Panc1 (cell line): Measurements from ENCODE around the gene PSG2.
"Not testable (repeated sequence)": the region's sequence is repeated elsewhere in the genome, so short reads cannot be mapped to it uniquely, and the experiment has no call there.

Experiments
- POLR2AphosphoS5 ChIP-seq: IDR thresholded peaks from 2 replicates; pipeline ENCODE4 v1.6.1; 2012; ENCODE audit warnings: mild to moderate bottlenecking, low read depth, low read length, moderate library complexity
- SIN3A ChIP-seq: IDR thresholded peaks from 2 replicates; pipeline ENCODE4 v1.6.1; 2012; ENCODE audit warnings: low read depth, mild to moderate bottlenecking, low read length, moderate library complexity, borderline replicate concordance; ENCODE audit not compliant: insufficient read depth
- TCF7L2 ChIP-seq: IDR thresholded peaks from 2 replicates; pipeline ENCODE4 v1.6.1; 2011; ENCODE audit warnings: mild to moderate bottlenecking, low read depth, low read length, inconsistent platforms
- TF ChIP-seq, protein P1 (sequence below): fragments of 450-650 bp; IDR thresholded peaks from 2 replicates; pipeline ENCODE4 v1.5.1; 2017; ENCODE audit warnings: mild to moderate bottlenecking

DNA sequence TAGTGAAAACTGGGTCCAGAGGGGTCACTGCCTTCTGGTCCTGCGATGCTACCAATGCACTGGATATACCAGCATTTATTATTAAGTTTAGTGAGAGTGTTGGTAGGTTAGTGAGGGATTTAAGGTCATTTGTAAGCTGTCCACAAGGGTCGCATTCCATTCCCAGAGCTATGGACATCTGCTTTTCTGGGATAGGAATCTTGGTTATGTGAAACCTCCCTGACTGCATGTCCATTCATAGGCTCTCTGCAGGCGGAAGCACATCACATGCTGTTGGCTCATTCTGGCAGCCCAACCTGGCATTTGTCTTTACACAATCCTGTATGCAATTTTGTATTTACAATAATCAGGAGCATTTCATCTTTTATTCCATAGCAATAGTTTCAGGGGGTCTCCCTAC, 21.2 kb downstream of the PSG2 start:
- TF ChIP-seq, protein P1, sequence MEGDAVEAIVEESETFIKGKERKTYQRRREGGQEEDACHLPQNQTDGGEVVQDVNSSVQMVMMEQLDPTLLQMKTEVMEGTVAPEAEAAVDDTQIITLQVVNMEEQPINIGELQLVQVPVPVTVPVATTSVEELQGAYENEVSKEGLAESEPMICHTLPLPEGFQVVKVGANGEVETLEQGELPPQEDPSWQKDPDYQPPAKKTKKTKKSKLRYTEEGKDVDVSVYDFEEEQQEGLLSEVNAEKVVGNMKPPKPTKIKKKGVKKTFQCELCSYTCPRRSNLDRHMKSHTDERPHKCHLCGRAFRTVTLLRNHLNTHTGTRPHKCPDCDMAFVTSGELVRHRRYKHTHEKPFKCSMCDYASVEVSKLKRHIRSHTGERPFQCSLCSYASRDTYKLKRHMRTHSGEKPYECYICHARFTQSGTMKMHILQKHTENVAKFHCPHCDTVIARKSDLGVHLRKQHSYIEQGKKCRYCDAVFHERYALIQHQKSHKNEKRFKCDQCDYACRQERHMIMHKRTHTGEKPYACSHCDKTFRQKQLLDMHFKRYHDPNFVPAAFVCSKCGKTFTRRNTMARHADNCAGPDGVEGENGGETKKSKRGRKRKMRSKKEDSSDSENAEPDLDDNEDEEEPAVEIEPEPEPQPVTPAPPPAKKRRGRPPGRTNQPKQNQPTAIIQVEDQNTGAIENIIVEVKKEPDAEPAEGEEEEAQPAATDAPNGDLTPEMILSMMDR: not testable (repeated sequence)
- TF ChIP-seq SIN3A, POLR2AphosphoS5, TCF7L2: not testable (repeated sequence)
